Measurements from ENCODE around the gene CTSE.

GRCh38 chr1:206030191-206030590 is 6.5 kb upstream of the CTSE start:
- TF ChIP-seq, protein P1, sequence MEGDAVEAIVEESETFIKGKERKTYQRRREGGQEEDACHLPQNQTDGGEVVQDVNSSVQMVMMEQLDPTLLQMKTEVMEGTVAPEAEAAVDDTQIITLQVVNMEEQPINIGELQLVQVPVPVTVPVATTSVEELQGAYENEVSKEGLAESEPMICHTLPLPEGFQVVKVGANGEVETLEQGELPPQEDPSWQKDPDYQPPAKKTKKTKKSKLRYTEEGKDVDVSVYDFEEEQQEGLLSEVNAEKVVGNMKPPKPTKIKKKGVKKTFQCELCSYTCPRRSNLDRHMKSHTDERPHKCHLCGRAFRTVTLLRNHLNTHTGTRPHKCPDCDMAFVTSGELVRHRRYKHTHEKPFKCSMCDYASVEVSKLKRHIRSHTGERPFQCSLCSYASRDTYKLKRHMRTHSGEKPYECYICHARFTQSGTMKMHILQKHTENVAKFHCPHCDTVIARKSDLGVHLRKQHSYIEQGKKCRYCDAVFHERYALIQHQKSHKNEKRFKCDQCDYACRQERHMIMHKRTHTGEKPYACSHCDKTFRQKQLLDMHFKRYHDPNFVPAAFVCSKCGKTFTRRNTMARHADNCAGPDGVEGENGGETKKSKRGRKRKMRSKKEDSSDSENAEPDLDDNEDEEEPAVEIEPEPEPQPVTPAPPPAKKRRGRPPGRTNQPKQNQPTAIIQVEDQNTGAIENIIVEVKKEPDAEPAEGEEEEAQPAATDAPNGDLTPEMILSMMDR (IDR thresholded peaks at IDR 0.05) = no peak
- TF ChIP-seq POLR2A (IDR thresholded peaks at IDR 0.05) (no peak), EP300 (IDR thresholded peaks at IDR 0.05) (no peak)

Data from ovary (tissue), 3 donors.